Measurements from ENCODE around the gene COX6B2. TPM values are rescaled to one million over a fixed set of nuclear protein-coding genes. Genes with fewer than 3 reads are reported as not detected.

Gene COX6B2
- total and polyA plus RNA-seq, 12 donors, result 0.17 to 0.18 TPM; not detected in 10

DNA sequence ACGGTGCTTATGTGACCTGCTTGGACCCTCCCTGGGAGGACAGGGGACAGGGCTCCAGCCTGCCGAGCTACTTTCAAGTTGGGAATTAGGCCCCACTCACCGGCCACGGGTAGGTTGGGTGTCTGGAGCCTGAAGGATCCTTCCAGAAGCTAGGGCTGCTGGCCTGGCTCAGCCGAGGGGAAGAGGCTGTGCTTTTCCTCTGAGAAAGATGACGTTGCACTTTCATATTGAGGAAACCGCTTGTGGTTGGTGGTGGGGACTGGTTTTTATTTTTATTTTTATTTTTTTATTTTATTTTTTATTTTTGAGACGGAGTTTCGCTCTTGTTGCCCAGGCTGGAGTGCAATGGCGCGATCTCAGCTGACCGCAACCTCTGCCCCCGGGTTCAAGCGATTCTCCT lies 29.3 kb downstream of the COX6B2 start, which contains the start of gene TMEM150B:
Gene TMEM150B (minus strand): TSS at position 170 of the 400 bp plus-strand sequence. CDS start 4,305 bp downstream, outside the sequence.
- 69 to 84% (median 74%) methylated on average over 10 to 14 of the region's 14 CpGs for WGBS, 4 donors
- Histone ChIP-seq H3K27ac (peak within 1 kb of the TSS; percentile 22 to 77 (median 60)), H3K27me3 (no peaks in the 10 kb centered on the region), H3K4me1 (replicated peaks in 1 of 2) (peaks cover 0 to 4% of the 10 kb centered on the region in 2 donors), H3K4me3 (no peak within 1 kb of the TSS), H3K36me3 (replicated peaks in 1 of 2) (no peaks in the 10 kb centered on the region), H3K9me3 (replicated peaks in 1 of 3) (no peaks in the 10 kb centered on the region)
- no peak for TF ChIP-seq POLR2A (IDR thresholded peaks at IDR 0.05)
- TF ChIP-seq, protein P1, sequence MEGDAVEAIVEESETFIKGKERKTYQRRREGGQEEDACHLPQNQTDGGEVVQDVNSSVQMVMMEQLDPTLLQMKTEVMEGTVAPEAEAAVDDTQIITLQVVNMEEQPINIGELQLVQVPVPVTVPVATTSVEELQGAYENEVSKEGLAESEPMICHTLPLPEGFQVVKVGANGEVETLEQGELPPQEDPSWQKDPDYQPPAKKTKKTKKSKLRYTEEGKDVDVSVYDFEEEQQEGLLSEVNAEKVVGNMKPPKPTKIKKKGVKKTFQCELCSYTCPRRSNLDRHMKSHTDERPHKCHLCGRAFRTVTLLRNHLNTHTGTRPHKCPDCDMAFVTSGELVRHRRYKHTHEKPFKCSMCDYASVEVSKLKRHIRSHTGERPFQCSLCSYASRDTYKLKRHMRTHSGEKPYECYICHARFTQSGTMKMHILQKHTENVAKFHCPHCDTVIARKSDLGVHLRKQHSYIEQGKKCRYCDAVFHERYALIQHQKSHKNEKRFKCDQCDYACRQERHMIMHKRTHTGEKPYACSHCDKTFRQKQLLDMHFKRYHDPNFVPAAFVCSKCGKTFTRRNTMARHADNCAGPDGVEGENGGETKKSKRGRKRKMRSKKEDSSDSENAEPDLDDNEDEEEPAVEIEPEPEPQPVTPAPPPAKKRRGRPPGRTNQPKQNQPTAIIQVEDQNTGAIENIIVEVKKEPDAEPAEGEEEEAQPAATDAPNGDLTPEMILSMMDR (IDR thresholded peaks at IDR 0.05), result no peak
- intact Hi-C loops (cut with DNase I), result no loop called here
- no peak for DNase-seq

GRCh38 chr19:55324662-55325061 lies 29.9 kb downstream of the COX6B2 start:
- Histone ChIP-seq H3K27ac (peak overlapping the region in 4 of 5 donors; percentile 22 to 77 (median 44)), H3K4me3 (no peak overlapping the region), H3K27me3 (no peaks in the 10 kb centered on the region), H3K9me3 (replicated peaks in 1 of 3) (no peaks in the 10 kb centered on the region), H3K4me1 (replicated peaks in 1 of 2) (peaks cover 0 to 4% of the 10 kb centered on the region in 2 donors), H3K36me3 (replicated peaks in 1 of 2) (no peaks in the 10 kb centered on the region)
- intact Hi-C loops (cut with DNase I), result no loop called here
- DNase-seq, result no peak
- TF ChIP-seq, protein P1 (IDR thresholded peaks at IDR 0.05), result no peak
- TF ChIP-seq POLR2A (IDR thresholded peaks at IDR 0.05), result no peak
- 72 to 89% (median 77%) methylated on average over 6 of the region's 6 CpGs for WGBS, 4 donors

GRCh38 chr19:55322204-55322885 lies 32.2 kb downstream of the COX6B2 start:
- 55 to 70% (median 67%) methylated on average over 10 to 12 of the region's 12 CpGs for WGBS, 4 donors
- Histone ChIP-seq H3K27me3 (no peaks in the 10 kb centered on the region), H3K4me3 (no peak overlapping the region), H3K9me3 (replicated peaks in 1 of 3) (no peaks in the 10 kb centered on the region), H3K4me1 (replicated peaks in 1 of 2) (peaks cover 0 to under 1% of the 10 kb centered on the region in 2 donors), H3K36me3 (replicated peaks in 1 of 2) (no peaks in the 10 kb centered on the region), H3K27ac (no peak overlapping the region)
- intact Hi-C loops (cut with DNase I), result no loop called here
- TF ChIP-seq, protein P1 (IDR thresholded peaks at IDR 0.05), result no peak
- no peak for TF ChIP-seq POLR2A (IDR thresholded peaks at IDR 0.05)
- DNase-seq, result no peak

DNA sequence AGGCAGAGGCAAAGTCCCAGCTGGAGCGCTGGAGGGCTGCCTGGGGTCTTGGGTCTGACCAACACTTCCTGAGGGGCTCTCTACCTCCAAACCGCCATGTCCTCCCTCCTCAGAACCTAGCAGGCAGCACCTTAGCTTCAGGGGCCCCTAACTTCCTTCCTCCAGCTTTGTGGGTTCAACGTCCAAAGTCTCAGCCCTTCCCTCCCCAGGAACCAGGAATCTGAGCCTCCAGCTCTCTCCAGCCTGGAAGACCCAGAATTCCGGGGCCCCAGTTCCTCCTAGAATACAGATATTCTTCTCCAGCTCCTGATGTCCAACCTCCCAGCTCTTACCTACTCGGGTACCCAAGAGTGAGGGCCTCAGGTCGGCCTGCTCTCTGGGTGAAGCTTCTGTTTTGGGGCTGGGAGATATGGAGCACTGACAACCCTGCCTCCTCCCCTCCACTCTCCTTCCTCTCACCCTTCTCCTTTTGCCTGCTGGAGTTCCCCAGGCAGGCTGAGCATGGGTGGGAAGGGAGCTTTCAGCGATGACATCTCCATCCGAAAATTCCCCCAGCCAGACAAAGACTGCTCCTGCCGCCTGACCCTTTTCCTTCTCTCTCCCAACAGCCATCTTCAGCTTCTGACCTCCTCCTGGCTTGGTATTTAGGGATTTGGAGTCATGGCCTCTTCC lies 32.9 kb downstream of the COX6B2 start:
- TF ChIP-seq POLR2A (IDR thresholded peaks at IDR 0.05), result no peak
- TF ChIP-seq, protein P1 (IDR thresholded peaks at IDR 0.05), result no peak
- WGBS, 4 donors, result 63 to 74% (median 70%) methylated on average over 8 to 9 of the region's 9 CpGs
- H3K27ac ChIP-seq, result no peak overlapping the region
- intact Hi-C loops (cut with DNase I), result no loop called here
- DNase-seq, result no peak
- H3K27me3 ChIP-seq, result no peaks in the 10 kb centered on the region
- H3K4me3 ChIP-seq, result no peak overlapping the region
- no peaks in the 10 kb centered on the region for H3K9me3 ChIP-seq (replicated peaks in 1 of 3)
- no peaks in the 10 kb centered on the region for H3K36me3 ChIP-seq (replicated peaks in 1 of 2)
- H3K4me1 ChIP-seq (replicated peaks in 1 of 2), result no peaks in the 10 kb centered on the region
